CD4-positive, alpha-beta memory T cell (primary cell): ENCODE measurements around the gene VEGFA. TPM values are rescaled to one million over a fixed set of nuclear protein-coding genes. Genes with fewer than 3 reads are reported as not detected.

ENCODE experiments used
- CTCF ChIA-PET: fragments of 350-600 bp; sonication (Branson Sonifier 250); formaldehyde crosslinking; loops from one replicate; lab custom pipeline; 2021; ENCODE audit warnings: inconsistent platforms; ENCODE audit not compliant: partially characterized antibody; lab: Charles Lee
- POLR2A ChIA-PET: fragments of 350-600 bp; sonication (Branson Sonifier 250); formaldehyde crosslinking; loops from one replicate; lab custom pipeline; 2021; ENCODE audit not compliant: partially characterized antibody; lab: Charles Lee
- DNase-seq, 5 donors: peaks; one replicate each; pipeline versions ENCODE4 v3.0.0 to v3.0.0-alpha.2; 2020 to 2022; ENCODE audit warnings: mixed read lengths in 1 of 5
- H3K27ac ChIP-seq: one replicate; pipeline ENCODE4 v1.7.0; 2013; ENCODE audit warnings: low read depth, low read length
- H3K27me3 ChIP-seq: 2 replicates; pipeline ENCODE4 v1.7.0; 2013; ENCODE audit warnings: mild to moderate bottlenecking, low read length, moderate library complexity; ENCODE audit not compliant: insufficient read depth
- H3K36me3 ChIP-seq: 2 replicates; pipeline ENCODE4 v1.7.0; 2013; ENCODE audit warnings: mild to moderate bottlenecking, low read length, moderate library complexity; ENCODE audit not compliant: insufficient read depth
- H3K4me1 ChIP-seq: 2 replicates; pipeline ENCODE4 v1.7.0; 2013; ENCODE audit warnings: mild to moderate bottlenecking, low read length, moderate library complexity; ENCODE audit not compliant: insufficient read depth
- H3K4me3 ChIP-seq, 2 donors: one replicate each; pipeline ENCODE4 v1.7.0; 2013; ENCODE audit warnings: low read length in 2 of 2, mild to moderate bottlenecking in 1 of 2
- H3K9me3 ChIP-seq, 2 donors: one replicate each; pipeline ENCODE4 v1.7.0; 2013; ENCODE audit warnings: low read length in 2 of 2, control low read depth in 1 of 2; ENCODE audit not compliant: control insufficient read depth in 1 of 2
- H3K27ac Mint-ChIP-seq, 7 donors: one replicate each; pipeline ENCODE4 v1.8.0; 2020 to 2021; ENCODE audit warnings: mixed read lengths in 7 of 7, mild to moderate bottlenecking in 6 of 7, inconsistent platforms in 3 of 7, moderate library complexity in 3 of 7
- H3K27me3 Mint-ChIP-seq, 2 donors: one replicate each; pipeline ENCODE4 v1.8.0; 2020 to 2021; ENCODE audit warnings: mixed read lengths in 2 of 2
- H3K36me3 Mint-ChIP-seq, 2 donors: one replicate each; pipeline ENCODE4 v1.8.0; 2020 to 2021; ENCODE audit warnings: mixed read lengths in 2 of 2, inconsistent platforms in 1 of 2, mild to moderate bottlenecking in 1 of 2
- H3K4me1 Mint-ChIP-seq, 4 donors: one replicate each; pipeline ENCODE4 v1.8.0; 2020 to 2021; ENCODE audit warnings: mixed read lengths in 4 of 4, mild to moderate bottlenecking in 1 of 4
- H3K4me3 Mint-ChIP-seq, 8 donors: one replicate each; pipeline ENCODE4 v1.8.0; 2020 to 2021; ENCODE audit warnings: mixed read lengths in 8 of 8, mild to moderate bottlenecking in 7 of 8, moderate library complexity in 6 of 8, inconsistent platforms in 3 of 8
- H3K9me3 Mint-ChIP-seq, 8 donors: one replicate each; pipeline ENCODE4 v1.8.0; 2020 to 2021; ENCODE audit warnings: mixed read lengths in 8 of 8, mild to moderate bottlenecking in 5 of 8, inconsistent platforms in 3 of 8, moderate library complexity in 1 of 8
- intact Hi-C: fragments of 100-400 bp; cut with micrococcal nuclease; formaldehyde crosslinking; loops from one replicate; pipeline ENCODE4 v1.15.1; 2023
- polyA plus RNA-seq, 2 donors: library from polyadenylated mRNA; unstranded; fragments of 300-500 nt; fragmentation: Illumina TruSeq; gene quantifications; one replicate each; pipeline ENCODE4 v1.2.3, GENCODE V29; 2021
- total RNA-seq, 2 experiments: library from RNA; stranded (reverse); gene quantifications; one replicate each; pipeline ENCODE4 v1.2.3, GENCODE V29; 2021

VEGFA gene
- total and polyA plus RNA-seq, 4 experiments from 2014 or later: 0.29 to 1.1 TPM; not detected in 2

DNA sequence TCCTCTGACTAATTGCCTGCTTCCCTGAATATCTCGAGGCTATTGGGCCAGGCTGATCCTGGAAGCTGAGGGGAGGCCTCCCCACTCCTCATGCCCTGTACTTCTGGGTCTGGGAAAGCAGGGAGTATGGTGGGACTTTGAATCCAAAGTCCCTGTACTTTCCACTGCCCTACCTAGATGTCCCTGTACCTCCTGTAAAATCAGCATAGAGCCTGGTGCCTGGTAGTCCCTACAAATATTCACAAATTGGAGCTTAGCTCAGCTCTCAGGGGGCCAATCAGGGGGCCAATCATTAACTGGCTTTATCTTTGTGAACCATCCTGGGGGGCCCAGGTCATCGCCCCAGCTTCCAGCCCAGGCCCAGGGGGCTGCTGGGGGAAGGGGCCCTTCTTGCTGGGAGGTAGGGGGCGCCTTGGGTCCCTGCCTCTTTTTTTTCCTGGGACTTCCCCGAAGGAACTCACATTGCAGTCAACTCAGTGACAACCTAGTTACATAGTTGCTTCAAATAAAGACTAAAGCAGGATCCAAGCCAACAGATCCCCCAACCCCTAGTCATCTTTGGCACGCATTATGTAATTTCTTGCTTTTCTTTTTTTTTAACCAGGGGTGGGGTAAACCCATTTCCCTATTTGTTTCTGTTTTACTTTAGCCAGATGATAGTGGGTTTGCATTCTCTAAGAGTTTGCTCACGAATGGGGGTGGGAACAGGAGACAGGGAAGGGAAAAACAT lies 6.9 kb upstream of the VEGFA start:
- no peaks in the 10 kb centered on the region for H3K36me3 ChIP-seq
- H3K4me3 ChIP-seq: no peak overlapping the region
- no peaks in the 10 kb centered on the region for H3K27me3 ChIP-seq
- H3K4me3 Mint-ChIP-seq: no peak overlapping the region
- intact Hi-C loops: no loop called here
- CTCF ChIA-PET: interaction anchor here (0.7 kb wide), 1 partner anchor 10 kb away, joined by 3 read pairs; no protein-coding TSS in a partner anchor
- no peaks in the 10 kb centered on the region for H3K4me1 Mint-ChIP-seq
- peaks cover 1 to 11% of the 10 kb centered on the region in 2 donors for H3K27me3 Mint-ChIP-seq
- DNase-seq: no peak
- POLR2A ChIA-PET: no interaction called here
- peaks cover 0 to 2% (median 0%) of the 10 kb centered on the region in 8 donors for H3K9me3 Mint-ChIP-seq
- no peaks in the 10 kb centered on the region for H3K36me3 Mint-ChIP-seq
- no peaks in the 10 kb centered on the region for H3K9me3 ChIP-seq
- no peak overlapping the region for H3K27ac ChIP-seq
- H3K27ac Mint-ChIP-seq: no peak overlapping the region
- H3K4me1 ChIP-seq: no peaks in the 10 kb centered on the region

DNA sequence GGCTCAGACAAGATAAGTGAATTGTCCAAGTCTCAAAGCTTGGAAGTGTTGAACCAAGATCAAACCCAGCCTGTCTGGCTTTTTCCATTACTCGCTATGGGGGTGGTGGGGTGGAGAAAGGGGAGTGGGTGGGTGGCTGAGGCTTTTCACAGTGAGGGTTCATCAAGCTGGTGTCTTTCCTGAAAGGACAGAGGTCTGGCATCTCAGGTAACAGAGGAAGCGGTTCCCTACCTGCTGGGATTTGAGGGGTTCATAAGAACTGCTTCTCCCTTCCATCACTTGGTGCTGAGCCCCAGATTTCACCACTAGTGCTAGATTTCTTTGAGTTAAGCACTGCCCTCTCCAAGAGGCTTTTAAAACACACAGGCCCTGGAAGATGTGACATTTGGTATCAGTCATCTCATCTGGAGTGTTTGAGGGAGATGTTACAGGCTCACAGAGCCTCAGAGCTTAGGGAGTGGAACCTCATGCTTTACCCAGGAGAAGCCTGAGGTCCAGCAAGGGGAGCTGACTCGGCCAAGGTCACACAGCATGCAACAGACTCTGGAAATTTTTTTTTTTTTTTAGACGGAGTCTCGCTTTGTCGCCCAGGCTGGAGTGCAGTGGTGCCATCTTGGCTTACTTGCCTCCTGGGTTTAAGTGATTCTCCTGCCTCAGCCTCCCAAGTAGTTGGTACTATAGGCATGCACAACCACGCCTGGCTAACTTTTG lies 6.0 kb upstream of the VEGFA start:
- Histone ChIP-seq H3K27me3 (no peaks in the 10 kb centered on the region), H3K9me3 (no peaks in the 10 kb centered on the region), H3K27ac (no peak overlapping the region), H3K4me3 (no peak overlapping the region), H3K36me3 (no peaks in the 10 kb centered on the region), H3K4me1 (no peaks in the 10 kb centered on the region)
- DNase-seq: no peak
- POLR2A ChIA-PET: interaction anchor here (0.5 kb wide), 1 partner anchor 59 kb away, joined by 3 read pairs; no protein-coding TSS in a partner anchor
- no peaks in the 10 kb centered on the region for H3K4me1 Mint-ChIP-seq
- peaks cover 0 to 11% of the 10 kb centered on the region in 2 donors for H3K27me3 Mint-ChIP-seq
- CTCF ChIA-PET: interaction anchor here (0.7 kb wide), 1 partner anchor 50 kb away, joined by 3 read pairs; no protein-coding TSS in a partner anchor
- no peak overlapping the region for H3K27ac Mint-ChIP-seq
- no peak overlapping the region for H3K4me3 Mint-ChIP-seq
- no peaks in the 10 kb centered on the region for H3K36me3 Mint-ChIP-seq
- H3K9me3 Mint-ChIP-seq: peaks cover 0 to under 1% (median 0%) of the 10 kb centered on the region in 8 donors
- intact Hi-C loops: no loop called here

GRCh38 chr6:43764772-43765171 lies 5.2 kb upstream of the VEGFA start:
- no peaks in the 10 kb centered on the region for H3K4me1 ChIP-seq
- no peaks in the 10 kb centered on the region for H3K9me3 ChIP-seq
- no peaks in the 10 kb centered on the region for H3K27me3 ChIP-seq
- Mint-ChIP-seq H3K9me3 (no peaks in the 10 kb centered on the region), H3K4me1 (peaks cover 2 to 6% (median 4%) of the 10 kb centered on the region in 4 donors), H3K27me3 (peaks cover 1 to 13% of the 10 kb centered on the region in 2 donors), H3K36me3 (peaks cover 0 to 1% of the 10 kb centered on the region in 2 donors), H3K27ac (no peak overlapping the region), H3K4me3 (no peak overlapping the region)
- H3K36me3 ChIP-seq: no peaks in the 10 kb centered on the region
- intact Hi-C loops: no loop called here
- POLR2A ChIA-PET: interaction anchor here (0.5 kb wide), 1 partner anchor 60 kb away, joined by 3 read pairs; no protein-coding TSS in a partner anchor
- CTCF ChIA-PET: interaction anchor here (1.3 kb wide), 1 partner anchor 9 kb away, joined by 7 read pairs; no protein-coding TSS in a partner anchor
- H3K27ac ChIP-seq: no peak overlapping the region
- DNase-seq: no peak
- H3K4me3 ChIP-seq: no peak overlapping the region

- intact Hi-C loops: no loop called here
- peaks cover 6% of the 10 kb centered on the region for H3K4me1 ChIP-seq
- Mint-ChIP-seq H3K4me1 (peaks cover 2 to 11% (median 7%) of the 10 kb centered on the region in 4 donors), H3K27ac (no peak overlapping the region), H3K9me3 (no peaks in the 10 kb centered on the region), H3K27me3 (peaks cover 1 to 10% of the 10 kb centered on the region in 2 donors), H3K4me3 (no peak overlapping the region), H3K36me3 (peaks cover 0 to 1% of the 10 kb centered on the region in 2 donors)
- DNase-seq: no peak
- no peaks in the 10 kb centered on the region for H3K27me3 ChIP-seq
- ChIA-PET POLR2A (no interaction called here), CTCF (interaction anchor here (0.5 to 1.3 kb wide), 4 partner anchors 8 to 313 kb away, joined by 3 to 7 read pairs (median 4); no protein-coding TSS in a partner anchor)
- H3K4me3 ChIP-seq: no peak overlapping the region
- no peaks in the 10 kb centered on the region for H3K9me3 ChIP-seq
- no peaks in the 10 kb centered on the region for H3K36me3 ChIP-seq
- no peak overlapping the region for H3K27ac ChIP-seq
Measured at GRCh38 chr6:43765776-43766499, 4.1 kb upstream of the VEGFA start.

- H3K4me3 ChIP-seq: no peak overlapping the region
- intact Hi-C loops: no loop called here
- H3K9me3 ChIP-seq: no peaks in the 10 kb centered on the region
- no peak for DNase-seq
- H3K36me3 ChIP-seq: no peaks in the 10 kb centered on the region
- Mint-ChIP-seq H3K27ac (peak overlapping the region in 2 of 7 donors; percentile 7 to 46), H3K27me3 (peaks cover 1 to 10% of the 10 kb centered on the region in 2 donors), H3K4me3 (no peak overlapping the region), H3K9me3 (no peaks in the 10 kb centered on the region), H3K36me3 (peaks cover 0 to 1% of the 10 kb centered on the region in 2 donors), H3K4me1 (peaks cover 2 to 11% (median 7%) of the 10 kb centered on the region in 4 donors)
- H3K27ac ChIP-seq: no peak overlapping the region
- POLR2A ChIA-PET: no interaction called here
- no peaks in the 10 kb centered on the region for H3K27me3 ChIP-seq
- CTCF ChIA-PET: interaction anchor here (0.5 kb wide), 1 partner anchor 21 kb away, joined by 3 read pairs; no protein-coding TSS in a partner anchor
- H3K4me1 ChIP-seq: peaks cover 6% of the 10 kb centered on the region
Measured at GRCh38 chr6:43766500-43766853, 3.5 kb upstream of the VEGFA start.

DNA sequence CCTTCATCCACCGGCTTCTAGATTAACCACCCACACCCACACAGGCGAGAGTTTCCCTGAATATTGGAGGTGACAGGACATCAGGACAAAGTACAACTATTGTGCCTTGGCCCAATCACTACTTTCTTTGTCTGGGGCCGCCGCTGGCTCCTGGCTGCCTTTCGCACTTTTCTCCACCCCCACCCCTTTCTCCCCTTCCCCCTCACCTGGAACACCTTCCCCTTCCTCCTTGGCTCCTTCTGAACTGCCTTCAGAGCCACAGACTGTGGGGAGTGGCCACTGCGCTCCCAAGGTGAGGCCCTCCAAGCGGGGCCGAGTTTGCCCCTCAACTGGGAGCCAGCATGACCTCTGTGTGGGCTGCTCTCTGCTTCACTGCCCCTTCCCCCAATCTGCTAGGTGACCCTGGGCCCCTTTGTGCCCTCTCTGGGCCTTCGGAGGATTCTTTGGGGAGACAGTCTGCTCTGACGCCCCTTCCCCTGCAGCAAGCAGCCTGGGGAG lies 3.0 kb upstream of the VEGFA start:
- Histone ChIP-seq H3K4me3 (no peak overlapping the region), H3K9me3 (no peaks in the 10 kb centered on the region), H3K27me3 (no peaks in the 10 kb centered on the region), H3K27ac (no peak overlapping the region), H3K4me1 (peaks cover 8% of the 10 kb centered on the region), H3K36me3 (no peaks in the 10 kb centered on the region)
- ChIA-PET POLR2A (no interaction called here), CTCF (interaction anchor here (0.7 to 4.5 kb wide), 6 partner anchors 10 to 311 kb away, joined by 3 to 64 read pairs (median 14); no protein-coding TSS in a partner anchor)
- Mint-ChIP-seq H3K36me3 (peaks cover 0 to 1% of the 10 kb centered on the region in 2 donors), H3K9me3 (no peaks in the 10 kb centered on the region), H3K4me3 (no peak overlapping the region), H3K4me1 (peaks cover 2 to 11% (median 8%) of the 10 kb centered on the region in 4 donors), H3K27me3 (peaks cover 2 to 11% of the 10 kb centered on the region in 2 donors), H3K27ac (peak overlapping the region in 2 of 7 donors; percentile 46 to 59)
- intact Hi-C loops: no loop called here
- no peak for DNase-seq
